HG02840 (cell line): ENCODE measurements around the gene KLHL13.

Source experiments
- ATAC-seq: cut with Tn5 transposase; IDR thresholded peaks from one replicate; pipeline ENCODE4 v1.9.1; 2021; ENCODE audit warnings: mild to moderate bottlenecking, moderate library complexity, moderate number of reproducible peaks; ENCODE audit not compliant: unreplicated experiment, low FRiP score

Gene KLHL13

GRCh38 chrX:117892469-117892868, 224.1 kb downstream of the KLHL13 start:
- ATAC-seq: no peak

DNA sequence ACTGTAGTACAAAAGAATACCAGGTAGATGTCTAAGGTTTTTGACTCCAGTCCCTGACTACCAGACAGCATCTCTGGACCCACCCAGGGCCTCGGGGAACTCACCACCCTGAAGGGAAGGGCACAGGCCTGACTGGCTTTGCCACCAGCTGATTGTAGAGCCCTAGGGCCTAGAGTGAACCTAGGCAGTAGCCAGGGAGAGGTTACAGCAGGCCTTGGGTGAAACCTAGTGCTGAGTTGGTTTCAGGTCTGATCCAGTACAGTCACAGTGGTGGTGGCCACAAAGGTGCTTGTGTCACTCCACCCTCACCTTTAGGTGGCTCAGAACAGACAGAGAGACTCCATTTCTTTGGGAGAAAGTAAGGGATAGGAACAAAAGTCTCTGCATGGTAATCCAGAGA, 244.8 kb downstream of the KLHL13 start:
- no peak for ATAC-seq

- ATAC-seq: no peak
Observed at GRCh38 chrX:117860517-117860916, 256.1 kb downstream of the KLHL13 start.

GRCh38 chrX:117854806-117855205, 261.8 kb downstream of the KLHL13 start:
- no peak for ATAC-seq

- no peak for ATAC-seq
Observed at GRCh38 chrX:117851025-117851424, 265.6 kb downstream of the KLHL13 start.
